Retinal pigment epithelial cell (primary cell): Measurements from ENCODE around the gene TMEM169.

Experiments
- DNase-seq: peaks from one replicate; pipeline ENCODE4 v3.0.0-alpha.2; 2010; ENCODE audit warnings: low read depth
- H3K4me3 ChIP-seq: 2 replicates; pipeline ENCODE4 v1.5.1; 2011; ENCODE audit warnings: mild to moderate bottlenecking, low read length, control low read depth, moderate library complexity
- CTCF ChIP-seq: conservative IDR thresholded peaks from 2 replicates; pipeline ENCODE4 v1.5.1; 2011; ENCODE audit warnings: low read depth, low read length, control low read depth, inconsistent platforms

TMEM169 gene

GRCh38 chr2:216109962-216110614, 28.4 kb downstream of the TMEM169 start:
- TF ChIP-seq CTCF, result peak; percentile 46
- DNase-seq, result no peak
- peak overlapping the region; percentile 72 for H3K4me3 ChIP-seq

- TF ChIP-seq CTCF, result no peak
- H3K4me3 ChIP-seq, result peak overlapping the region; percentile 72
- DNase-seq, result no peak
These were observed 28.9 kb downstream of the TMEM169 start for GRCh38 chr2:216110620-216111019.

GRCh38 chr2:216111122-216111521, 29.4 kb downstream of the TMEM169 start:
- H3K4me3 ChIP-seq, result no peak overlapping the region
- DNase-seq, result no peak
- TF ChIP-seq CTCF, result no peak

- no peak for DNase-seq
- H3K4me3 ChIP-seq, result no peak overlapping the region
- TF ChIP-seq CTCF, result no peak
These were observed 31.2 kb downstream of the TMEM169 start for GRCh38 chr2:216112926-216113325.

- H3K4me3 ChIP-seq, result no peak overlapping the region
- no peak for DNase-seq
- no peak for TF ChIP-seq CTCF
These were observed 31.9 kb downstream of the TMEM169 start for GRCh38 chr2:216113572-216113971.

GRCh38 chr2:216114382-216114713, 32.6 kb downstream of the TMEM169 start:
- TF ChIP-seq CTCF, result no peak
- DNase-seq, result no peak
- H3K4me3 ChIP-seq, result no peak overlapping the region

- peak; percentile 83 for TF ChIP-seq CTCF
- H3K4me3 ChIP-seq, result peak overlapping the region; percentile 51
- DNase-seq, result peak; percentile 95
These were observed 33.2 kb downstream of the TMEM169 start for GRCh38 chr2:216114714-216115531.
